ENCODE measurements around the gene MMP2. TPM values are rescaled to one million over a fixed set of nuclear protein-coding genes. Genes with fewer than 3 reads are reported as not detected.

The MMP2 gene
- total and polyA plus RNA-seq, 9 donors, result 102 to 629 (median 300) TPM

- H3K27me3 ChIP-seq, result no peaks in the 10 kb centered on the region
- DNase-seq, result no peak
- intact Hi-C loops (cut with DNase I), result no loop called here
- H3K27ac ChIP-seq, result no peak overlapping the region
- H3K4me1 ChIP-seq (ENCODE audit: insufficient read depth), result no peaks in the 10 kb centered on the region
- H3K36me3 ChIP-seq, result no peaks in the 10 kb centered on the region
- TF ChIP-seq, protein P1, sequence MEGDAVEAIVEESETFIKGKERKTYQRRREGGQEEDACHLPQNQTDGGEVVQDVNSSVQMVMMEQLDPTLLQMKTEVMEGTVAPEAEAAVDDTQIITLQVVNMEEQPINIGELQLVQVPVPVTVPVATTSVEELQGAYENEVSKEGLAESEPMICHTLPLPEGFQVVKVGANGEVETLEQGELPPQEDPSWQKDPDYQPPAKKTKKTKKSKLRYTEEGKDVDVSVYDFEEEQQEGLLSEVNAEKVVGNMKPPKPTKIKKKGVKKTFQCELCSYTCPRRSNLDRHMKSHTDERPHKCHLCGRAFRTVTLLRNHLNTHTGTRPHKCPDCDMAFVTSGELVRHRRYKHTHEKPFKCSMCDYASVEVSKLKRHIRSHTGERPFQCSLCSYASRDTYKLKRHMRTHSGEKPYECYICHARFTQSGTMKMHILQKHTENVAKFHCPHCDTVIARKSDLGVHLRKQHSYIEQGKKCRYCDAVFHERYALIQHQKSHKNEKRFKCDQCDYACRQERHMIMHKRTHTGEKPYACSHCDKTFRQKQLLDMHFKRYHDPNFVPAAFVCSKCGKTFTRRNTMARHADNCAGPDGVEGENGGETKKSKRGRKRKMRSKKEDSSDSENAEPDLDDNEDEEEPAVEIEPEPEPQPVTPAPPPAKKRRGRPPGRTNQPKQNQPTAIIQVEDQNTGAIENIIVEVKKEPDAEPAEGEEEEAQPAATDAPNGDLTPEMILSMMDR (IDR thresholded peaks at IDR 0.05), result no peak
- TF ChIP-seq EP300 (IDR thresholded peaks at IDR 0.05), result no peak
- no peak for TF ChIP-seq POLR2A (IDR thresholded peaks at IDR 0.05)
- 63 to 81% (median 66%) methylated on average over 5 of the region's 5 CpGs for WGBS, 3 donors
- H3K9me3 ChIP-seq, result no peaks in the 10 kb centered on the region
- H3K4me3 ChIP-seq, result no peak overlapping the region
These were observed 43.6 kb upstream of the MMP2 start for GRCh38 chr16:55435387-55435786.

DNA sequence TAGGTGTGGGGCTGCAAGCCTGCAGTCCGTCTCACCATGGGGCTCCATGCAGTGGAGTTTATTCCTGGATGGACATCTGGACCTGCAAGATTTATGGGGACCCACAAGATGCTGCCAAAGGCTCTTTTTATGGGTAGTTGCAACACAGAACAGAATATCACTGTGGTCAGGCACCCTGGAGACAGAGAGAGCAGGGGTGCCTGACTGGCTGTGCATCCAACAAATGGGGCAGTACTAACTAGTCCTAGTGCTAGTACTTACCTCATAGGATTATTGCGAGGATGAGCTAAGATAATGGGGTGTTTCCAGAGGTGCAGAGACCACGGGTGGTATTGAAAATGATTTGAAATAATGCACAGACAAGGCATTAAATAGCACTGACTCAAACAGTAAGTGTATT is 42.4 kb upstream of the MMP2 start:
- H3K4me3 ChIP-seq, result no peak overlapping the region
- no peaks in the 10 kb centered on the region for H3K36me3 ChIP-seq
- no peak for TF ChIP-seq POLR2A (IDR thresholded peaks at IDR 0.05)
- TF ChIP-seq EP300 (IDR thresholded peaks at IDR 0.05), result no peak
- TF ChIP-seq, protein P1 (IDR thresholded peaks at IDR 0.05), result no peak
- H3K9me3 ChIP-seq, result no peaks in the 10 kb centered on the region
- no peaks in the 10 kb centered on the region for H3K4me1 ChIP-seq (ENCODE audit: insufficient read depth)
- no peaks in the 10 kb centered on the region for H3K27me3 ChIP-seq
- no peak for DNase-seq
- 75 to 87% (median 79%) methylated on average over 3 of the region's 3 CpGs for WGBS, 3 donors
- intact Hi-C loops (cut with DNase I), result no loop called here
- no peak overlapping the region for H3K27ac ChIP-seq

- DNase-seq, result no peak
- no peak overlapping the region for H3K4me3 ChIP-seq
- no peaks in the 10 kb centered on the region for H3K4me1 ChIP-seq (ENCODE audit: insufficient read depth)
- no peaks in the 10 kb centered on the region for H3K36me3 ChIP-seq
- intact Hi-C loops (cut with DNase I), result no loop called here
- H3K9me3 ChIP-seq, result no peaks in the 10 kb centered on the region
- no peaks in the 10 kb centered on the region for H3K27me3 ChIP-seq
- peak; percentile 18 for TF ChIP-seq EP300 (IDR thresholded peaks at IDR 0.05)
- TF ChIP-seq, protein P1 (IDR thresholded peaks at IDR 0.05), result no peak
- 65 to 67% (median 66%) methylated on average over 3 of the region's 3 CpGs for WGBS, 3 donors
- H3K27ac ChIP-seq, result no peak overlapping the region
These were observed 41.4 kb upstream of the MMP2 start for GRCh38 chr16:55437625-55438024.

DNA sequence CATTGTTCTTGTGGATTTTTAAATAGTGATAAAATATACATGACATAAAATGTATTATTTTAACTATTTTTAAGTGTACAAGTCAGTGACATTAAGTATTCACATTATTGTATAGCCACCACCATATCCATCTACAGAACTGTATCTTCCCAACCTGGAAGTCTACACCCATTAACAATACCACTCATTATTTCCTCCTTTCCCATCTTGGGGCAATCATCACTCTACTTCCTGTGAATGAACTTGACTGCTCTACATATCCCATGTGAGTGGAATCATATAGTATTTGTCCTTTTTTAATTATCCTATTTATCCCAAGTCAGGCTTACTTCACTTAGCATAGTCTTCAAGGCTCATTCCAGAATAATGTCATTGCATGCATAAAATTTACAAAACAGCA is 40.7 kb upstream of the MMP2 start:
- DNase-seq, result no peak
- no peak for TF ChIP-seq EP300 (IDR thresholded peaks at IDR 0.05)
- TF ChIP-seq, protein P1 (IDR thresholded peaks at IDR 0.05), result no peak
- TF ChIP-seq POLR2A (IDR thresholded peaks at IDR 0.05), result no peak
- intact Hi-C loops (cut with DNase I), result no loop called here
- Histone ChIP-seq H3K27ac (no peak overlapping the region), H3K27me3 (no peaks in the 10 kb centered on the region), H3K4me1 (ENCODE audit: insufficient read depth) (no peaks in the 10 kb centered on the region), H3K9me3 (no peaks in the 10 kb centered on the region), H3K4me3 (no peak overlapping the region), H3K36me3 (no peaks in the 10 kb centered on the region)

Measured in ovary (tissue), 9 donors.